NCI-H146 treated with DMSO at 0.1 percent for 48 hours (cell line): ENCODE results near the gene KLHL30.
"Not testable (repeated sequence)": the region's sequence is repeated elsewhere in the genome, so short reads cannot be mapped to it uniquely, and the experiment has no call there.

Experiments
- DNase-seq: peaks from one replicate; lab custom pipeline; 2025; ENCODE audit not compliant: unreplicated experiment; lab: John Stamatoyannopoulos, UW

KLHL30 gene

DNA sequence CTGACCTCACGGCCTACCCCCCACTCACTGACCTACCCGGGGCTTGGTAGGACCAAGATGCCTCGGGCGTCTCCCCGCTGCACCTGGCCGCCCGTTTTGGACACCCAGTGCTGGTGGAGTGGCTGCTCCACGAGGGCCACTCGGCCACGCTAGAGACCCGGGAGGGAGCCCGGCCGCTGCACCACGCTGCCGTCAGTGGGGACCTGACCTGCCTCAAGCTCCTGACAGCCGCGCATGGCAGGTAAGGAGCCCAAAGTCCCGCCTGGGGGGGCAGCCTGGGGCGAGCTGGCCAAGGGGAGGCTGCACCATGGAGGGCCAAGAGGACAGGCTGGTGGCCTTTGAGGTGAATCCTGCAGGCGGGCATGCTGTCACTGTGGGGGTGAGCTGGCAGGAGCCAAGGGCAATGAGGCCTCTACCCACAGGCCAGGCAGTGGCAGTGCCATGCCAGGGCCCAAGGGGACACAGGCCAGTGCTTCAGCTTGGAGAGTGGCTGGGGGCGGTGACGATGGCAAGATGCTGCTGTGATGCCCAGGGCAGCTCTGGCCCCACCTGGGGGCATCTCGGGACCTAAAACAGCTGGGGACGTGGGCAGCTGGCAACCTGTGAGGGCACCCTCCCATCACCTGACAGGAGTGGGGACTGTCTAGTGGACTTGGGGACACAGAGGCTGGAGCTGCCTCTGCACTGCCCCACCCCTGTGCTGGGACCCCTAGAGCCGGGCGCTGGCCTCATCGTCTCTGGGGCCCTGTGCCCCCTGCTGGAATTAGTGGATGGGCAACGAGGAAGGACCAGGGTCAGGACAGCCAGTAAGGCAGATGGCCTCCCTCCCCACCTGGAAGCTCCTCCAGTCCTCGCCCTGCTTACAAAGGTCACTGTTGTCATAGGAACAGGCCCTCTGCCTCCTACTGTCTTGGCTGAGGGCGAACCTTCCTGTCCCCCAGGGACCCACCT, 36.3 kb upstream of the KLHL30 start:
- no peak for DNase-seq

DNA sequence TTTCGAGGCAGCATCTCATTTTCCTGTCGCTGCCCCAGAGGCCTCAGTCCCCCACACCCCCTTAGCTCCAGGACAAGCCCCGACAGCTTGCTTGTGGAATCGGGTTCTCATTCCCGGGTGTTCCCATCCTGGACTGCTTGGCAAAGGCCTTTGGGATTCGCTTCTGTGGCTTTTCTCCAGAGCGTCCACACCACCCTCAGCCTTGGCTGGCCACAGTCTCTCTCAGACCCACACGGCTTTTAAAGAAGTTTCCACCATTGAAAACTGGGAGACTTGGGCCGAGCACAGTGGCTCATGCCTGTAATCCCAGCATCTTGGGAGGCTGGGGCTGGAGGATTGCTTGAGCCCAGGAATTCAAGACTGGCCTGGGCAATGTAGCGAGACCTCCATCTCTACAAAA, 35.6 kb upstream of the KLHL30 start:
- DNase-seq, result no peak

DNA sequence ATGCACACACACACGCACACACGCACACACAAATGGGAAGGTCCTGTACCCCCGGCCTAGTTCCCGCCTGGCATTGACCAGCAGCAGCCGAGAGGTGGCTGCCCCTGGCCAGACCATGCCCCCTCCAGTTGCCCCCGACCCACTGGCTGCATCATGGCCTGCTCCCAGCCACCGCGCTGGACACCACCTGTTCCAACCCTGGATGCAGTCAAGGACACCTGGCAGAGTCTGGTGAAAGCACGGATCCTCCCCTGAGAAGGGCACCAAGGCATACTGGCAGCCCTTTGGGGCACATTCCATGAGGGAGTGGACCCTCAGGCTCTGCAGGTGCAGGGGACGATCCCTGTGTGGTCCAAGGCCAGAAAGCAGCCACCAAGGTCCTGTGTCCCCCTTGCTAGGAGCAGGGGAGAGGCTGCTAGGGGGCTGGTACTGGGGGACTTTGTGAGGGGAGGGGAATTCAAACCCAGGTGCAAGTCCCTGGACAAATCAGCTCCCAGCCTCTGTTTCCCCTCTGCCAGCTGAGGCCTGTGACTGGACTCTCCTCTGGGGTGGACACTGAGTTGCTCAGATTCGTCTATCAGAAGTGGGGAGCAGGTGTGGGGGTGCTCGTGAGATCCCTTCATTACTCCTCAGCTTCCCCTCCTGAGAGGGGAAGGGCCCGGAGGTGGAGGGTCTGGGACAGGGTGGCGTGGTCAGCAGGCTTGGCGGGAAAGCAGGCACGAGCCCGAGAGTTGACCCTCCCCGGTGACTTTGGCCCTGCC, 34.8 kb upstream of the KLHL30 start:
- DNase-seq, result no peak

- DNase-seq, result no peak
Measured at GRCh38 chr2:238104226-238104690, 34.2 kb upstream of the KLHL30 start.

DNA sequence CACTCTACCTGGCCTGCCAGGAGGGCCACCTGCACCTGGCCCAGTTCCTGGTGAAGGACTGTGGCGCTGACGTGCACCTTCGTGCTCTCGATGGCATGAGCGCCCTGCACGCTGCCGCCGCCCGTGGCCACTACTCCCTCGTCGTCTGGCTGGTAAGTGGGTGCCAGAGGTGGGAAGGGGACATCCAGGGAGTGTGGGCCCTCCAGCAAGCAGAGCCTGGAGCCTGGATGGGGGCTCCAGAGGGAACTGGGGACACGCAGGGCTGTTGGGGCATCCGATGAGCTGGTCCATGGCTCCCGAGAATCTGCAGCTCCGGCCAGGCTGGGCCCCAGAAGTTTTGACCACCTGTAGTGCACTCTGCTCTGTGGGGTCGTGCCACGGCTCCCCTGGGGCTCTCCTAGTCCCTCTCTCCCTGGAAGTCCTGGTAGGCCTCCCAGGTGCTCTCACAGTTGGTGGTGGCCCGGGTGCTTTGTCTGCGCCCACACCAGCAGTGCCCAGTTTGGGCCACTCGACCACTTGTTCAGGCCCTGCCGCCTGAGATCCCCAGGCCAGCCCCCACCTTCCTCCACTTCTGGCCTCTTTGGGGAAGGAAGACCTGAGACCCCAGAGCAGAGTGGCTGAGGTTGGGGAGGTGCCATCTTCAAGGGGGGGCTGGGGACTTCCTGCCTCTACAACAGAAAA, 33.6 kb upstream of the KLHL30 start:
- no peak for DNase-seq

- DNase-seq, result no peak
Measured at GRCh38 chr2:238105506-238106338, 32.7 kb upstream of the KLHL30 start.

DNA sequence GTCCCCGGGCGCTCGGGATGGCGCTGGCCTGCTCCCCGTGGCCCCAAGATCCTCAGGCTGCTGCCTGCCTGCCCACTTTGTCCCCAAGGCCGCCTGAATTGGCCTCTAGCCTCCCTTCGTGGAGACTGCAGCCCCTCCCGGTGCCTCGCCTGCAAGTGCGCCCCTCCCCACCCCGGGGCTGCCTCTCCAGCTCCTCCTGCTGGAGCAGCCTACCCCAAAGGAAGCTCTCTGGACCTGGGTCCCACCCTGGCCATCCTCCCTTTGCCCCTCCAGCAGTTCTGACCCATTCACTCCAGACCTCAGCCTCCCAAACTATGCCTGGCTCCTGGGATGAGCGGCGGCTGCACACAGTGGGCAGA, 32.1 kb upstream of the KLHL30 start:
- DNase-seq, result no peak

- DNase-seq, result no peak
Measured at GRCh38 chr2:238106698-238107524, 31.6 kb upstream of the KLHL30 start.

- peak; percentile 27 for DNase-seq
Measured at GRCh38 chr2:238107525-238108422, 30.7 kb upstream of the KLHL30 start.

- no peak for DNase-seq
Measured at GRCh38 chr2:238108423-238109183, 29.9 kb upstream of the KLHL30 start.

DNA sequence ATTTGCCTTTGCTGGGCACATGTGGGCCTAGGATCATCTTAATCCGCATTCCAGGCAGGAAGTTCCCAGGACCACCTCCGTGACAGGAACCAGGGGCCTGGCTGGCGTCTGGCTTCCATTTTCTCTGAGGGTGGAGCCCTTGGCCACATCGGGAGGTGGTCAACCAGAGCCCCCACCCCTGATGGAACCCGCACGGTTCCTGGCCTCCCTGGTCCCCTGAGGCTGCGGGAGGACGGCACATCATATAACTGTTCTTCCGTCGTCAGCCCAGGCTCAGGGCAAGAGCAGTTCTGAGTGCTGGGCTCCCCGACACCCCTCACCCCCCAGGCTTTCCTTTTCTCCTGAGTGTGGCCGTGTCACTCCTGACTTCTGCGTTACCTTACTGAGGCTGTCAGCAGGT, 24.9 kb upstream of the KLHL30 start:
- no peak for DNase-seq

- DNase-seq, result no peak
Measured at GRCh38 chr2:238114331-238114841, 24.1 kb upstream of the KLHL30 start.

GRCh38 chr2:238114851-238115660, 23.4 kb upstream of the KLHL30 start:
- DNase-seq, result no peak

DNA sequence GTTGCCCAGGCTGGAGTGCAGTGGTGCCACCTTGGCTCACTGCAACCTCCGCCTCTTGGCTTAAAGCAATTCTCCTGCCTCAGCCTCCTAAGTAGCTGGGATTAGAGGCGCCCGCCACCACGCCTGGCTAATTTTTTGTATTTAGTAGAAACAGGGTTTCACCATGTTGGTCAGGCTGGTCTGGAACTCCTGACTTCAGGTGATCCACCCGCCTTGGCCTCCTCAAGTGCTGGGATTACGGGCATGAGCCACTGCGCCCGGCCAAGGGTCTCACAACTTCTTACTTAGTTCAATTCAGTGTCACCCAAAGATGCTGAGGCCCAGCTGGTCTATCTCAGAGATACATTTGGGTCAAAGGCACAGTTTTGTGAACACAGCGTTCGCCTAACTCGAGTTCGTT, 22.8 kb upstream of the KLHL30 start:
- DNase-seq, result not testable (repeated sequence)

DNA sequence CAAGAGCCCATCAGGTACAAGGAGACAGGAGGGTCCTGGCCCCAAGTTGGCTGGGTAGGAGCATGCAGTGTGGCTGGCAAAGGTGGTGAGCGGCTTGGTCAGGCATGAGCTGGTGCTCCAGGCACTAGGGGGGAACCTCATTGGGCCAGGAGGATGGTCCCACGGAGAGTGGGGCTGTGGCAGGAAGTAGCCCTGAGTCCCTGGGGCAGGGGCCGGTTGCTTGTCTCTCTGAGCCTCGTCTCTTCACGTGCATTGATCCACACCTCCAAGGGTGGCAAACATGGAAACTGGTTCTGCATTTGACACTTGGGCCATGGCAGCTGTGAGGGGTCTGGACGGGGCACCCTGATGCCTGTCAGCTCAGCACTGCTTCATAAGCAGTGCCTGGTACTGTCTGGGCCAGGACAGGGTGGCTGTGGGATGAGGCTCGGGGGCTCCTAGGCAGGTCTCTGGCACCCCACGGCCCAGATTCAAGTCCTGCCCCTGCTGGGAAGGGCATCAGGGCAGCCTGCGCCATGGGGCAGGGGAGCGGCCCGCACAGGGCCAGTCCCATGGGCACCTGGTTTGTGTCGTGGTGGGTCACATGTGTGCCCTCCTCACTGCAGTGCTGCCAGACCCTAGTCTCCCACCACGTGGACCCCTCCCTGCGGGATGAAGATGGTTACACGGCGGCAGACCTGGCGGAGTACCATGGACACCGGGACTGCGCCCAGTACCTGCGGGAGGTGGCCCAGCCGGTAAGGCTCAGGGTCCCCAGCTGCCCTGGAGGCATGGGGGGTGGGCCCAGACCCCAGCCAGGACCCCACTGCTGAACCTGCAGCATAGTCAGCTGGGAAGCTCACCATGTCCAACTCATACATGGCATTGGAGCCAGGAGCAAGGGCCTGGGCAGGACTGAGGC, 21.9 kb upstream of the KLHL30 start:
- no peak for DNase-seq
